Neural cell (in vitro differentiated cells): ENCODE results near the gene NF1. TPM values are rescaled to one million over a fixed set of nuclear protein-coding genes. Genes with fewer than 3 reads are reported as not detected.

Source experiments
- H2AFZ ChIP-seq: fragments of 200-600, 300-800 bp; sonication (generic), shearing (Covaris generic); 2 replicates; pipeline ENCODE4 v1.6.0; 2014; ENCODE audit warnings: low read depth, mild to moderate bottlenecking, antibody characterized with exemption, low read length, moderate library complexity
- H3F3A ChIP-seq: fragments of 200-600 bp; shearing (Covaris generic); 2 replicates; pipeline ENCODE4 v1.6.1; 2016; ENCODE audit warnings: mild to moderate bottlenecking, moderate library complexity, mixed read lengths, antibody characterized with exemption, low read length; ENCODE audit not compliant: insufficient read depth, poor library complexity, severe bottlenecking
- H3K27ac ChIP-seq: fragments of 200-600, 300-800 bp; sonication (generic), shearing (Covaris generic); 2 replicates; pipeline ENCODE4 v1.5.1; 2014; ENCODE audit warnings: mild to moderate bottlenecking, low read length, moderate library complexity
- H3K27me3 ChIP-seq: fragments of 300-800, 200-600 bp; sonication (generic), shearing (Covaris generic); 2 replicates; pipeline ENCODE4 v1.6.0; 2014; ENCODE audit warnings: mild to moderate bottlenecking, low read depth, low read length, moderate library complexity; ENCODE audit not compliant: insufficient read depth
- H3K36me3 ChIP-seq: fragments of 300-800, 200-600 bp; sonication (generic), shearing (Covaris generic); 2 replicates; pipeline ENCODE4 v1.5.1; 2014; ENCODE audit warnings: mild to moderate bottlenecking, antibody characterized with exemption, low read length, moderate library complexity; ENCODE audit not compliant: insufficient read depth
- H3K4me2 ChIP-seq: fragments of 300-800, 200-600 bp; sonication (generic), shearing (Covaris generic); 2 replicates; pipeline ENCODE4 v1.6.0; 2014; ENCODE audit warnings: mild to moderate bottlenecking, low read length
- H3K4me3 ChIP-seq: fragments of 300-800, 200-600 bp; sonication (generic), shearing (Covaris generic); 2 replicates; pipeline ENCODE4 v1.5.1; 2014; ENCODE audit warnings: mild to moderate bottlenecking, low read length, moderate library complexity
- H3K79me2 ChIP-seq: fragments of 200-600 bp; shearing (Covaris generic); replicated peaks from 2 replicates; pipeline ENCODE4 v1.6.0; 2014; ENCODE audit warnings: mild to moderate bottlenecking, low read length, moderate library complexity; ENCODE audit not compliant: insufficient read depth
- H3K9ac ChIP-seq: fragments of 300-800, 200-600 bp; sonication (generic), shearing (Covaris generic); 2 replicates; pipeline ENCODE4 v1.6.1; 2016; ENCODE audit warnings: mild to moderate bottlenecking, low read length, mixed read lengths
- H3K9me2 ChIP-seq: fragments of 200-600 bp; shearing (Covaris generic); 2 replicates; pipeline ENCODE4 v1.6.1; 2016; ENCODE audit warnings: mild to moderate bottlenecking, low read length, mixed read lengths; ENCODE audit not compliant: insufficient read depth
- H3K9me3 ChIP-seq: fragments of 200-600, 300-800 bp; sonication (generic), shearing (Covaris generic); 2 replicates; pipeline ENCODE4 v1.6.1; 2016; ENCODE audit warnings: mild to moderate bottlenecking, mixed run types, low read length, moderate library complexity, mixed read lengths
- H4K20me1 ChIP-seq: fragments of 200-600 bp; shearing (Covaris generic); 2 replicates; pipeline ENCODE4 v1.6.1; 2016; ENCODE audit warnings: mild to moderate bottlenecking, mixed run types; ENCODE audit not compliant: insufficient read depth
- CTCF ChIP-seq: fragments of 450-650 bp; IDR thresholded peaks from 2 replicates; pipeline ENCODE4 v1.5.1; 2014; ENCODE audit warnings: antibody characterized with exemption, mild to moderate bottlenecking, moderate library complexity; ENCODE audit not compliant: poor library complexity, severe bottlenecking
- EP300 ChIP-seq: fragments of 450-650 bp; conservative IDR thresholded peaks from 2 replicates; pipeline ENCODE4 v1.6.1; 2014; ENCODE audit warnings: antibody characterized with exemption, mild to moderate bottlenecking, moderate library complexity; ENCODE audit not compliant: poor library complexity, severe bottlenecking
- EZH2 ChIP-seq: fragments of 200-600, 300-800 bp; shearing (Covaris generic), sonication (generic); IDR thresholded peaks from 2 replicates; pipeline ENCODE4 v1.6.1; 2014; ENCODE audit warnings: antibody characterized with exemption, low read length, borderline replicate concordance, mild to moderate bottlenecking; ENCODE audit not compliant: insufficient read depth, poor library complexity, severe bottlenecking
- MXI1 ChIP-seq: fragments of 450-650 bp; conservative IDR thresholded peaks from 2 replicates; pipeline ENCODE4 v1.6.1; 2014; ENCODE audit warnings: antibody characterized with exemption, mild to moderate bottlenecking; ENCODE audit not compliant: poor library complexity, severe bottlenecking
- POLR2AphosphoS5 ChIP-seq: IDR thresholded peaks from 2 replicates; pipeline ENCODE4 v1.6.1; 2012
- RAD21 ChIP-seq: fragments of 450-650 bp; conservative IDR thresholded peaks from 2 replicates; pipeline ENCODE4 v1.6.1; 2014; ENCODE audit warnings: antibody characterized with exemption, mild to moderate bottlenecking, moderate library complexity
- REST ChIP-seq: IDR thresholded peaks from 2 replicates; pipeline ENCODE4 v1.6.1; 2012; ENCODE audit warnings: borderline replicate concordance
- SMC3 ChIP-seq: fragments of 450-650 bp; conservative IDR thresholded peaks from 2 replicates; pipeline ENCODE4 v1.6.1; 2014; ENCODE audit warnings: antibody characterized with exemption, mild to moderate bottlenecking, moderate library complexity; ENCODE audit not compliant: poor library complexity
- polyA plus RNA-seq: library from polyadenylated mRNA; depleted of rRNA; stranded (reverse); fragments of >200 nt; gene quantifications from 2 replicates; pipeline ENCODE4 v1.2.3, GENCODE V29; 2014

Gene NF1
- polyA plus RNA-seq, 1 donor from 2014 or later = 22.4 TPM

GRCh38 chr17:31078290-31078689 lies 16.5 kb upstream of the NF1 start:
- Histone ChIP-seq H3F3A (no peaks in the 10 kb centered on the region), H3K4me3 (no peak overlapping the region), H3K9ac (no peak overlapping the region), H3K27ac (no peak overlapping the region), H3K9me2 (no peaks in the 10 kb centered on the region), H3K27me3 (no peaks in the 10 kb centered on the region), H3K9me3 (no peaks in the 10 kb centered on the region), H3K4me2 (no peak overlapping the region), H3K79me2 (no peaks in the 10 kb centered on the region), H2AFZ (no peak overlapping the region), H4K20me1 (no peaks in the 10 kb centered on the region), H3K36me3 (no peaks in the 10 kb centered on the region)
- TF ChIP-seq SMC3 = no peak
- TF ChIP-seq REST = no peak
- TF ChIP-seq POLR2AphosphoS5 = no peak
- TF ChIP-seq EZH2 = no peak
- no peak for TF ChIP-seq RAD21
- no peak for TF ChIP-seq CTCF
- no peak for TF ChIP-seq EP300
- no peak for TF ChIP-seq MXI1

GRCh38 chr17:31079731-31080130 lies 15.0 kb upstream of the NF1 start:
- H3K9me3 ChIP-seq = no peaks in the 10 kb centered on the region
- no peak overlapping the region for H2AFZ ChIP-seq
- no peaks in the 10 kb centered on the region for H3K36me3 ChIP-seq
- H3K27me3 ChIP-seq = no peaks in the 10 kb centered on the region
- no peak overlapping the region for H3K4me3 ChIP-seq
- no peak for TF ChIP-seq RAD21
- TF ChIP-seq CTCF = no peak
- H3K9ac ChIP-seq = no peak overlapping the region
- H3K27ac ChIP-seq = no peak overlapping the region
- H4K20me1 ChIP-seq = no peaks in the 10 kb centered on the region
- H3K4me2 ChIP-seq = no peak overlapping the region
- no peaks in the 10 kb centered on the region for H3K79me2 ChIP-seq
- H3F3A ChIP-seq = no peaks in the 10 kb centered on the region
- H3K9me2 ChIP-seq = no peaks in the 10 kb centered on the region
